OCI-LY1 (cell line): ENCODE data around the gene PROSER2.

Experiments used
- CTCF ChIP-seq: fragments of 200-600 bp; sonication (generic), shearing (Covaris generic); IDR thresholded peaks from 2 replicates; pipeline ENCODE4 v1.5.1; 2017; ENCODE audit warnings: mild to moderate bottlenecking, antibody characterized with exemption, low read length, moderate library complexity, mixed read lengths
- EZH2 ChIP-seq: fragments of 200-600 bp; sonication (generic), shearing (Covaris generic); IDR thresholded peaks from 2 replicates; pipeline ENCODE4 v1.8.0; 2017; ENCODE audit warnings: borderline replicate concordance, mixed run types, mild to moderate bottlenecking, antibody characterized with exemption, low read length, moderate library complexity, mixed read lengths

- no peak for TF ChIP-seq CTCF
- TF ChIP-seq EZH2 = no peak
Measured at GRCh38 chr10:11908536-11908935, 85.4 kb downstream of the PROSER2 start.
